GM21576 (cell line): ENCODE results near the gene PGGT1B.
"Not testable (repeated sequence)": the region's sequence is repeated elsewhere in the genome, so short reads cannot be mapped to it uniquely, and the experiment has no call there.

Experiments
- ATAC-seq: cut with Tn5 transposase; IDR thresholded peaks from one replicate; pipeline ENCODE4 v1.9.1; 2021; ENCODE audit warnings: mild to moderate bottlenecking, moderate library complexity; ENCODE audit not compliant: unreplicated experiment

The PGGT1B gene

DNA sequence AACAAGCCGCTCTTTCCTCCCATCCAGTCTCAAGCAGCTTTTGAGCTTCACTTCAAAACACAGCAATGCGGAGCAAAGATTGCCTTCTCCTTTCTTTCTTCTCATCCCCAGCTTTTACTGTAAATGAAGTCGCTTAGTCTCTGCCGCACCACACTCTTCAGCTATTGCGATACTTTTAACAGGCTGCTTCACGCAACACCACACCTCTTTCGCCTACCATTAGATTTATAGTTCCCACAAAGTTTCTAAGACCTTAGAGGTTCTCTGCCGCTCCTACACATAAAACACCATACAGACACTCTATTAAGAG lies 711 bp downstream of the PGGT1B start:
- ATAC-seq: peak; percentile 42

DNA sequence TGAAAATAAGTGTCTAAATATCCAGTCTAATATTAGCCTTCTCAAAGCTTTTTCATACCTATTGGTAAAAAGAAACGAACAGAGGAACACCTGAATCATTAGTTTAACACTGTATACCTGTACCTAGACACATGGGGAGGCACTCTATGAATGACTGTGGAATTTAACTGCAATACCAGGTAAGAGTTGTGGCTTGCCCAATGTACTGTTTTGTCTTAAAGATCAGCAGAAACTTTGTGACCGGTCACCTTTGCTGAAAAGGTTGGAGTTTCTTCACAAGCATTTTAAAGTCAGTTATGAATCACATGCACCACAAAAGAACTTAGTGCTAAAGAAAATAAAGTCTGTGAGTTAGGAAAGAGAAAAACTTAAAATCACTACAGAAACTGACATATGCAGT lies 2.4 kb downstream of the PGGT1B start:
- ATAC-seq: no peak

DNA sequence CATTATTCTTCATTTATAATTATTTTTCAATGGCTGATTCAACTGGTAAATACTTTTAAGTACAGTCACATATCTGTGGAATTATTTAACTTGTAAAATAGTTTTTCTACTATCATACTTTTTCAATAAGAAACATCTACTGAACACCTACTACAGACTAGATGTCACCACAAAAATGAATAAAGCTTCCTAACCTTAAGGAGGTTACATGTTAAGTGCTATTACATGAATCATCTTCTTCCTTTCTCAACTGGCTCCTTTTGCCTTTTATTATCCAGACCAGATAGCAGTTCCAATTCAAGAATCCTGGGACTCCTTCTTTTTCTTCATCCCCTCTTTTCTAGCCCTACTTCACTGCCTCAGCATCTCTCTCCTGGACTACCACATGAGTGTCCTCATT lies 4.7 kb downstream of the PGGT1B start:
- no peak for ATAC-seq

DNA sequence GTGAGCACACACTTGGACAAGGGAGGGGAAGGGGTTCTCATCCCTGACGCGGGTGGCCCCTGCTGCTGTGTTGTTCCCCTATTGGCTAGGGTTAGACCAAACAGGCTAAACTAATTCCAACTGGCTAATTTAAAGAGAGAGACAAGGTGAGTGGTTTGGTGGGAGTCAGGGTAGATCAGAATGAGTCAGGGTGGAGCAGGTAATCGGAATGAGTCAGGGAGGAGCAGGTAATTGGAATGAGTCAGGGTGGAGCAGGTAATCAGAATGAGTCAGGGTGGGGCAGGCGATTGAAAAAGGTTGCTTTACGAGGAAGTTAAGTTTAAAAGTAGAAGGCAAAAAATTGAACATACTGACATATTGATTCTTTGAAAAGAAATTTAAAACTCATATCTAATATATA lies 13.3 kb downstream of the PGGT1B start:
- ATAC-seq: not testable (repeated sequence)

DNA sequence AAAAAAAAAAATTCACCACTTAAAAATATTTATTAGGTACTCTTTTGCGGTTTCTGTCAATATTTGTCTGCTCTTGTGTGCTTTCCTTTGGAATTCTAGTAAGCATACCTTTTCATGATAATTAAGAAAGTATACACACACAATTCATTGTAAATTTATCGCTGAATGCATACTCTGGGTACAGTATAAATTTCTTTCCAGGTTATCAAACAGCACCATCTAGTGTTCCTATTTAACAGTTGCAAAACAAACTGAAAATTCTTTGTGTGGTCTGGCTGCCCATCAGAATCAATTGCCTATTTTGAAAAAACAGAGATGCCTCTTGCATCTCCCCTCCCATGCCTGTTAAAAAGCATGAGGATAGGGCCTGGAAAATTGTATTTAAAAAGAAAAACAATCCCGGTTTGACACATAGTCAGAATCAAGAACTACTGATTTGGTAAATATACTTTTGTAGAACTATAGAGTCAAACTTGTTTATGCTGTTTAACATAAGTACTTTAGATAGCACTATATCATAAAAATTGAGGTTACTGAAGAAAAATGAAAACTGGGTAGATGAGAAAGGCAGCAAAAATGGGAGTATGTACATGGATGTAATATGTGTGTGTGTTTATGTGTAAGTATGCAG lies 16.2 kb downstream of the PGGT1B start:
- peak; percentile 70 for ATAC-seq

DNA sequence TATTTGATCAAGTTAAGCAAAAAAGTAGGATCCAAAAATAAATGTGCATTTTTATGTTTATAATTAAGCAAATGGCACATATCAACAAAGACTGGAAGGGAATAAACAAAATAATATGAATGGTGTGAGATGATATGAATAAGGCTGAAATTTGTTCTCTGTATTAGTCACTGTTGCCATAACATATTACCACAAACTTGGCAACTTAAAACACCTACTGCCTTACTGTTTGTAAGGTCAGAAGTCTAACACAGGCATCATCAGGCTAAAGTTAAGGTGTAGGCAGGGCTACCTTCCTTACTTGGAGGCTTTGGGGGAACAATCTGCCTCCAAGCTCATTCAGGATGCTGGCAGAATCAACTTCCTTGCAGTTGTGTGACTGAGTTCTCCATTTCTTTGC lies 19.3 kb downstream of the PGGT1B start:
- no peak for ATAC-seq

DNA sequence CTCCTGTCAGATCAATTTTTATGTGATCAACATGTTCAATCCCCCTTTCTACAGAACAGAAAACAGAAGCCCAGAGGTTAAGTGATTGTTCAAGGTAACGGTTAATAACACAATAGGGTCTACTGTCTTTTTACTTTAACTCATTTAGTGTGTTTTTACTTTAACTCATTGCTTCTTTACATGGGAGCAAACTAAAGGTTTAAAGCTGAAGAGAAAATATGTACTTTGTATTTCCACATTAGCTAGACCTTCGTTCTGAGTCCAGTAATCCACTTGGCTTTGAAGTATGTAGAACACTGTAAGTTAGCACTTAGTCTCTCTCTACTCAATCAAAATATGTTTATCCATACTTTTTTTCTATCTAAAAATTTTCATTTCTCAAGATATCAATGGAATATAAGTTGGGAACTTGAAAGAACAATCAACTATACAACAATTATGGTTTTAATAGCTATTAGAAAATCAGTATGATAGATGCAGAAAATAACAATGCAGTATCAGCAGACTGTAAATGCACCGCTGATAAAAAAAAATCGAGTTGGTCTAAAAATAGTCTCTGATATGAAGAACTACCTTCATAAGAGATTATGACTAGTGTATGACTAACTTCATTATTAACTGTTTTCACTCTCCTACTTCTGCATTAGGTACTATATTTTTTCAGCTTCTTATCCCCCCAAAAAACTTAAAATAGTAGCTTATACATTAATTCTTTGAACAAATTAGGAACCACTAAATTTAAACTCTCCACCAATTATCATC lies 20.6 kb downstream of the PGGT1B start:
- ATAC-seq: no peak

DNA sequence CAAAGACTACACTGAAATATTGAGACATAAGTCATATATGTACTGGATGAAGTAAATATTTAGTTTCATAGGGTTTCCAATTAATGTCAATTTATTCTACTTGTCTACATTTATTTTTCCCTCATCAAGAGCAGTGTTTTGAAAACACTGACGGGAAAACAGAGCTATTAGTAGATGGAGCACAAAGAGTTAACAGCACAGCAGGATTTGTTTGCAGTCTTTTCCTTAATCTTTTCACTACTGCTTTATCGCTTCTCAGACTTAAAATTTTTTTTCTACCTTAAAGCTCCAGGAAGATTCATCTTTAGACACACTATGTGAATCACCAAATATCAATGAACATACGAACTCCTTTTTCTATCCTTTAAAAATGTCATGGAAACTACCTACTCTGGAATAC lies 25.6 kb downstream of the PGGT1B start:
- no peak for ATAC-seq

DNA sequence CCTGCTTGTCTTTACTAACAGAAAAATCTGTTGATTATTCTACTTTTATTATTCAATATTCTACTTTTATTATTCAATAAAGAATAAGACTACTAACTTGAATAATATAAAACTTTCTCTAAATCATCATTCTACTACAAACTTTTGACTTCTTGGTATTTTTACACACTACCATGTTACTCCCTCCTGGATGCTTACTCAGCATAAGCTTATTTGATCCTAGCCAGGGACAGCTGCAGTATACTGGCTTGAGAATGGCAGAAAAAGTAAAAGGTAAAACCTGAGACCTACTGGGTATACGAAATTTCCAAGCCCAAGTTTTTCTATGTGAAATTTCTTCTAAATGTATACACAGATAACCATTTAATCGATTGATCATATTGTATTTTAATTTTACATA lies 26.1 kb downstream of the PGGT1B start:
- ATAC-seq: no peak

DNA sequence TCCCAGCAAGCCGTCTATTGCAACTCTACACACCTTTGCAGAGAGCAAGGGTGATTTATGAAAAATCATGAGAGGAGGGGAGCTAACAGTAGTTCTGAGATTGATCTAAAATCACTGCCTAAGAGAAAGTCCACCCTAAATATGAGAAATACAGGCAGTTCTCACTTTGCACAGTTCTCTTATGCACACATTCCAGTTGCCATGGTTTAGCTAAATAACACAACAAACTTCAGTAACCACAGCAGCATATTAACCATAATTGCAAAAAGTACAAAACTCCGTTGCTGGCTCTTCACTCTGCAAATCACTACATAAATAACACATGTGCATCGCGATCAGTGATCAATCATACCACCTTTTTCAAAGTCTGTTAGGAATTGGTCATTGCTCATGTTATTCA lies 31.1 kb downstream of the PGGT1B start:
- no peak for ATAC-seq

DNA sequence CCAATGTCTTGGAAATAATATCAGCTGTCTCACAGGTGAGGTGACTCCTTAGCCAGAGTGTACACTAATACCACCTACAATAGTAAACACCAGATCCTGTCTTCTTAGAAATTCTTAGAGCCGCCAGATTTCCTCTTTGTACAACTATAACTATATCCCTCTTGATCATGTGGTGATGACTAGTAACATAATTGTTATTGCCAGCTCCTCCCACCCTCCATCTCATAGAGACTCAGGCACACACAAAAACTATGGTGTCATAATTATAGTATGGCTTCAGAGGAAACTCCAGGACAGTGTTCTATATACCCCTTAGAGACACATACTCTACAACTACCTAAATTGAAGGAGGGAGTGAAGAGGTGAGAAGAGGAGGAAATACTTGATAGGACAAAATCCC lies 33.1 kb downstream of the PGGT1B start:
- ATAC-seq: no peak

DNA sequence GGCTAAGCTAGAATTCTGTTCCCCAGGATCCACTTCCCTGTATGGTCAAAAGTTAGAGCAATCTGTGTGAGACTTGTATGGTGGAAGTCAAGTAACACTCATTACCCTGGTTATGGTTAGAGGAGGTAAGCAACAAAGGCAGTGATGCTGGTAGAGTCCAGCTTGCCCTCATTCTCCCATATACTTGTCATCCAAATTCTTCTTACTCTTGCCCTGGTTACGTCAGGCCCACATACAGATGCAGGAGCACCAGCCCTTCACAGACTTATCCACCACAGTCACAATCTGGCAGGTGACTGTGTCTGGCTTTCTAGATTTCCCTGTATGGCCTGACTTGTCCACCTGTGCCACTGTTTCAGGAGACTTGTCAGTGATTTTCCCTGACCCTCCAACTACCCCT lies 35.4 kb downstream of the PGGT1B start:
- no peak for ATAC-seq

DNA sequence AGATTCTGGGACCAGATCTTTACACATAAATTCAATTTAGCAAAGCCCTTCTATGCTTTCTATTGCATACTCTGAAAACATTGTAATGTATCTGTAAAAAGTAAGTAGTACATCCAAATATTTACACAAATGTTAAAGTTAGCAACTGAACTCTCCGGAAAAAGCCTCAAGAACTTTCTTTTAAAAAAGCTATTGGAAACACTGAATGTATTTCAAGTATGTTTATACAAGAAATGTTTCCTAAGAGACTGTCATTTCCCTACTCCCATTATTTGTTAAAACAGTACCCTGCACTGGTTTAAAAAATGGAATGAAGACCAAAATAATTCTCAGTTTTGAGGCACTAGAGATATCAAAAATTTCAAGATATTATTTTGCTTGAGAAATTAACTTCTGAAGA lies 48.1 kb downstream of the PGGT1B start:
- no peak for ATAC-seq

DNA sequence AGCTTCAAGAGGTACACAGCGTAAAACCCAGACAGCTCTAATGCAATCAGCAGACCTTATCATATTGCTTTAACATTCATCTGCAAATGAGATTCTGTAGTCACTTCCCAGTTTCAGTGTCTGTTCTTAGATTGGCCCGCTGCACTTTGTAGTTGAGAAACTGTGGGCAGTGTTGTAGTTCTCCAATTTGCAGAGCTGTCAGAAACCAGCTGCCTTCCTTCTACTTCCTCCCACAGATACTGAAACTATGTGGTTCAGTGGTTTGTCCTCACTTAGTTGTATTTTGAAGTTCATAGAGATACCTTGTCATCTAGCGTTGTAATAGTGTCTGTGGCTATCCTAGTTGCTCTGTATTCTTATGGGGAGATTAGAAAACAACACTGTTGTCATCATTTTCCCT lies 53.4 kb downstream of the PGGT1B start:
- peak; percentile 100 for ATAC-seq

DNA sequence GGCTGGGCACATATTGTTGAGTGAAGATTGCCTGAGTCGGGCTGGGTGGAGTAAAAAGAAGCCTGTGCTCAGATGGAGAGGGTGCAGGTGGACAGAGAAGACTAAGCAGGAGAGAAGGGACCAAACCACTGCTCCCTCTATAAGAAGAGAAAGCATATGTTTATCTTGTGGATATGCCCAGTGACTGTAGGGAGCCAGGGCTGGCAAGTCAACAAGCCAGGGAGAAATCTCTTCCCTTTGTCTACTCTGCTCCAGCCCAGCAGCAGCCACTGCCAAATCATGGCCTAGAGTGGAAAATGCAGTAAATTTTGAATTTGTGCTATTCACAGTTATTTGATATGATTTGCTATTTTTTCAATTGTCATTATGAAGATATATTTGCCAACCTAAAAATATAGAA lies 59.7 kb downstream of the PGGT1B start:
- no peak for ATAC-seq

DNA sequence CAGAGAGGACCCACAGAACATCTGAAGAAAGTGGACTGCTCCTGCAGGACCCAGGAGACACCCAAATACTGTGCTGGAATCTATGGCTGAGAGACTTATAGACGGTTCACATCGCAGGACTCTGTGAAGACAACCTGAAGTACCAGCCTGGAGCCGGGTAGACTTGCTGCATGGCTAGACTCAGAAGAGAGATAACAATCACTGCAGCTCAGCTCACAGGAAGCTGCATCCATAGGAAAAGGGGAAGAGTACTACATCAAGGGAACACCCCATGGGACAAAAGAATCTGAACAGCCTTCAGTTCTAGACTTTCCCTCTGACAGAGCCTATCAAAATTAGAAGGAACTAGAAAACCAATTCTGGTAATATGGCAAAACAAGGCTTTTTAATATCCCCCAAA lies 66.5 kb downstream of the PGGT1B start:
- ATAC-seq: no peak

DNA sequence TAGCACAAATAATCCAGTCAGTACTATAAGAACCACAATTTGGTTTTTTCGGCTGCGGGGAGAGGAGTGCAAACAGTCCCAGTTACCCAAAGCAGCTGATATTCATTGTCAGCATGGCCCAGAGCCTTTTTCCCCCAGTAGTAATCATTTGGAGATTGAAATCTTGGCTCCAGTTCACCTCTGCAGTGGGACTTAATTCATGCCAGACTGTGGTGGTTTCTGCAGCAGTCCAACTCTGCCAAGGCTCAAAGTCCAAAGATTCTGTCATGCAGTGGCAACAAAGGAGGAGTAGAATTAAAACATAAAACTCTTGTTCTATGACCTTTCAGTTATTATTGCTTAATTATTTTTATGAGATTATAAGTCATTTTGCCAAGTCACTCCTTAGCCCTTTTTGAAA lies 68.0 kb downstream of the PGGT1B start:
- ATAC-seq: no peak

DNA sequence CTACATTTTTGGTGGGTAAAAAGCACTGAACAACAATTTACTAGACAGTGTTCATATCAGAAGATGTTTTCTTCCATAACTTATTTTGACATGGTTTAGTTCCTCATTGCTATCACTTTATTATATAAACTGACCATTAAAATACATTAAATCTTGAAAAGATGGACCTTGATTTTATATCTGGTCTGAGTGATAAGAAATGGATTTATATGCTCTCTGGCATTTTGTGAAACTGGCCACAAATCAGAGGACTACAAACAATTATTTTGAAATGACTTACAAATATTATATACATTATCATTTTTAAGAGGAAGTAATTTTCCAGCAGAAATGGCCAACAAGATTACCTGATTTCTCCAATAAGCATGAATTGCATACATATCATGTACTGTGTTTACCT lies 69.4 kb downstream of the PGGT1B start:
- ATAC-seq: no peak

DNA sequence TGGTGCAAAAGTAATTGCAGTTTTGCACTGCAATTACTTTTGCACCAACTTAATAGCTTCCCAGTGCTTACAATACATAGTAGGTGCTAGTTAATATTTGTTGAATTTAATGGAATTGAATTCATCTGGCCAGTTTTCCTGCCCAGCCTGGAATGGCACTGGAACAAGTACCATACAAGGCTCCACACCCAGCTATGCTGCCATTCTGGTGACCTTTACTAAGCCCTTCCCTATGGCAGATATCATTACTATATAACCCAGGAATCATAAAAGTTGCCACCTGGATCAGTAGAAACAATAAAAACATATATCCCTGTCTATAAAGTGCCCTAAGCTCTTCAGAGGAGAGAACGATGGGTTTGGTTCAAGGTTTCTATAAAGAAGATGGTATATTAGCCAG lies 70.6 kb downstream of the PGGT1B start:
- ATAC-seq: no peak

DNA sequence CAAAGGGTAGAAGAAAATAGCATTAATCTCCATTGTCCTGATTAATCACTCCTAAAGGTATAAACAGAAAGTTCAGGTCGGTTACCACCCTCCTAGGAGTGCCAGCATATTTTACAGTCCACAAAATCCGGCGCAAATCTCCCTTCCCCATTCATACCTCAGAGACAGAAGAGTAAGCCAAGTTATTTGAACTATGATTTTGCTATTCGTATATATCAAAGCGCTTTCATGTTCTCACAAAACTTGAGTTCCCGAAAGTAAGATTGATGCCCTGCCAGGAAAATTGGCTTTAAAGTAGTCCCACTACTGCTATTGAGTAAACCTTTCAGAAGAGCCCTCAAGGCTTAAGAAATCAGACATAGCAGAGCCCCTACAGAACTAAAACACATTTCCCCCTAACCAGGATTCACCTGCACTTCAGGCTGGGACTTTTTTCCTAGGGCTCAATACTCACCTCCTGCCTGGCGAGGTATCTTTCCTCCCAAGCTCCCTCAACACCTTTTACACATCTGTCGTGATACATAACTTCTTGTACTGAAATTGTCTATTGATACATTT lies 71.1 kb downstream of the PGGT1B start:
- no peak for ATAC-seq

DNA sequence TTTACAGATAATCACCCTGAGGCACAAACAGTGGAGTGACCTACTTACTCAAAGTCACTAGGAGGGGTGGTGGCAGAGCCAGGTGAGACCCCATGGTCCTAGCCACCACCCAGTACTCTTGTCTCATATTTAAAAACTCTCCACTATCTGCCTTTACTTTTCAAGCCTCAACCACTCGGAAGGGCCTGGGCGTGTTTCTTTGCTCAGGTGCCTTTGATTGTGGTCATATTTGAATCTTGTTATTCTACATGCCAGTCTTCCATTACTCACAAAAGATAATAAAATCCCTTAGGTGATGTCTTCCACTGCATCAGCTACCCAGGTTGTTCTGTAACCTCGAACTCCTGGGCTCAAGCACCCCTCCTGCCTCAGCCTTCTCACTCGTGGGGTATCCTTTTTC lies 72.3 kb downstream of the PGGT1B start:
- ATAC-seq: no peak

DNA sequence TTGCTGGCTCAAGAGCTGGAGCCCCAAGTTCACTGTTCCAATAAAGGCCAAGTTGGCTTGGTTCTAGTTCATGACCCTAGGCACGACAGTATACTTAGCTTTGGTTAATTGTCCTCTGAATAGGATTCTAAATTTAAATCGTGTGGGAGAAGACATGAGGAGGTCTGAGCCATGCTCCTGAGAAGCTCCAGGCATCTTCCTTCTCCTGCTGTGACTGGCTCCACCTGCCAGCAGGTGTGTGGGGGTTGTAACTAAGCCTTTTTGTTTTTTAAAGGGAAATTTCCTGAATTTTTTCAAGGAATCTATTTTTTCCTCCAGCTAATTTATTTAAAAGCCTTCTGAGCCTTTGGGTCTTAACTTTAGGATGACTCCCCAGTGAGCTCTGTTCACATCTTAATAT lies 72.8 kb downstream of the PGGT1B start:
- no peak for ATAC-seq

DNA sequence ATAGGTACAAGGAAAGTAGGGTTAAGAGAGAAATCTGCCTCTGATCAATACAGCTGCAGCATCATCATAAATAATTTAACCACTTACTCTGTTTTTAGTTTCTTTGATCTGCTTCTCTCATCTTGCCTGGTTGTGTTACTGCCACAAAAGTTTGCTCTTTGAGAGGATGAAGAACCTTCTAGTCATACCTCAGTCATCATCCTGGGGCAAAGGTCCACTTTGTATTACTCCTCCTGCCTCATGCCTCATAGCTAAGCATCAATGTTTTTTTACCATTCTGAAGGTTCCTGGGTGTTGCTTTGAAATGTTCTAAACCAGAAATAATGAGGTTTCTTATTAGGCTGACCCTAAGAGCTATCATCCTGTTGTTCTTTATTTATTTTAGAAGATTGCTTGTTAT lies 75.9 kb downstream of the PGGT1B start:
- no peak for ATAC-seq
